ENCODE measurements around the gene ANAPC13. TPM values are rescaled to one million over a fixed set of nuclear protein-coding genes. Genes with fewer than 3 reads are reported as not detected.

Gene ANAPC13
- polyA plus RNA-seq, 1 donor from 2014 or later: 178 TPM

DNA sequence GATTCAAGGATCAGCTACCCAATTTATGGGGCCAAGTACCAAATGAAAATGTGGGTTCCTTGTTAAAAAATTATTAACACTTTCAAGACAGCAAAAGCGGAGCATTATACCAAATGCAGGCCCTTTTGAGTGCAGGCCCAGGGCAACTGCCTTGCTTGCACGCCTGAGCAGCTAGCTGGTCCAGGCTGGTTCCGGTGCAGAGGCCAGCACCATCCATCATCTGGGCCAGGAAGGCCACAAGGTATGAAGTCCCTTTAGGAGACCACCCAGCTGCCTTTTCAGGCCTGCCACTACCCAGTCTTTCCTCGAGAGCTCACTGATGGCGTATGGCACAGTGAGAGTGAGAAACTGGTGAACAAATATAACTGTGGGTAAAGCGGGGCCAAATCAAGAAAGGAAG, 13.0 kb downstream of the ANAPC13 start:
- Histone ChIP-seq H3K4me2 (ENCODE audit: low read length) (no peak overlapping the region), H3K4me3 (ENCODE audit: low read length) (no peak overlapping the region), H3K9me3 (ENCODE audit: low read length) (no peaks in the 10 kb centered on the region), H3F3A (ENCODE audit: insufficient read depth, low read length, poor library complexity, severe bottlenecking) (no peaks in the 10 kb centered on the region), H3K36me3 (ENCODE audit: insufficient read depth, low read length) (no peaks in the 10 kb centered on the region), H3K9me2 (ENCODE audit: insufficient read depth, low read length) (no peaks in the 10 kb centered on the region), H3K9ac (ENCODE audit: low read length) (no peak overlapping the region), H3K27ac (ENCODE audit: low read length) (no peak overlapping the region), H3K79me2 (replicated peaks; ENCODE audit: insufficient read depth, low read length) (no peaks in the 10 kb centered on the region), H3K27me3 (ENCODE audit: insufficient read depth, low read depth, low read length) (no peaks in the 10 kb centered on the region), H4K20me1 (ENCODE audit: insufficient read depth) (no peaks in the 10 kb centered on the region), H2AFZ (ENCODE audit: low read depth, low read length) (no peak overlapping the region)
- TF ChIP-seq, protein P1, sequence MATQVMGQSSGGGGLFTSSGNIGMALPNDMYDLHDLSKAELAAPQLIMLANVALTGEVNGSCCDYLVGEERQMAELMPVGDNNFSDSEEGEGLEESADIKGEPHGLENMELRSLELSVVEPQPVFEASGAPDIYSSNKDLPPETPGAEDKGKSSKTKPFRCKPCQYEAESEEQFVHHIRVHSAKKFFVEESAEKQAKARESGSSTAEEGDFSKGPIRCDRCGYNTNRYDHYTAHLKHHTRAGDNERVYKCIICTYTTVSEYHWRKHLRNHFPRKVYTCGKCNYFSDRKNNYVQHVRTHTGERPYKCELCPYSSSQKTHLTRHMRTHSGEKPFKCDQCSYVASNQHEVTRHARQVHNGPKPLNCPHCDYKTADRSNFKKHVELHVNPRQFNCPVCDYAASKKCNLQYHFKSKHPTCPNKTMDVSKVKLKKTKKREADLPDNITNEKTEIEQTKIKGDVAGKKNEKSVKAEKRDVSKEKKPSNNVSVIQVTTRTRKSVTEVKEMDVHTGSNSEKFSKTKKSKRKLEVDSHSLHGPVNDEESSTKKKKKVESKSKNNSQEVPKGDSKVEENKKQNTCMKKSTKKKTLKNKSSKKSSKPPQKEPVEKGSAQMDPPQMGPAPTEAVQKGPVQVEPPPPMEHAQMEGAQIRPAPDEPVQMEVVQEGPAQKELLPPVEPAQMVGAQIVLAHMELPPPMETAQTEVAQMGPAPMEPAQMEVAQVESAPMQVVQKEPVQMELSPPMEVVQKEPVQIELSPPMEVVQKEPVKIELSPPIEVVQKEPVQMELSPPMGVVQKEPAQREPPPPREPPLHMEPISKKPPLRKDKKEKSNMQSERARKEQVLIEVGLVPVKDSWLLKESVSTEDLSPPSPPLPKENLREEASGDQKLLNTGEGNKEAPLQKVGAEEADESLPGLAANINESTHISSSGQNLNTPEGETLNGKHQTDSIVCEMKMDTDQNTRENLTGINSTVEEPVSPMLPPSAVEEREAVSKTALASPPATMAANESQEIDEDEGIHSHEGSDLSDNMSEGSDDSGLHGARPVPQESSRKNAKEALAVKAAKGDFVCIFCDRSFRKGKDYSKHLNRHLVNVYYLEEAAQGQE (IDR thresholded peaks at IDR 0.05; ENCODE audit: borderline replicate concordance): no peak
- TF ChIP-seq EZH2 (IDR thresholded peaks at IDR 0.05; ENCODE audit: borderline replicate concordance, insufficient read depth, low read length, poor library complexity, severe bottlenecking): no peak
- TF ChIP-seq, protein P2, sequence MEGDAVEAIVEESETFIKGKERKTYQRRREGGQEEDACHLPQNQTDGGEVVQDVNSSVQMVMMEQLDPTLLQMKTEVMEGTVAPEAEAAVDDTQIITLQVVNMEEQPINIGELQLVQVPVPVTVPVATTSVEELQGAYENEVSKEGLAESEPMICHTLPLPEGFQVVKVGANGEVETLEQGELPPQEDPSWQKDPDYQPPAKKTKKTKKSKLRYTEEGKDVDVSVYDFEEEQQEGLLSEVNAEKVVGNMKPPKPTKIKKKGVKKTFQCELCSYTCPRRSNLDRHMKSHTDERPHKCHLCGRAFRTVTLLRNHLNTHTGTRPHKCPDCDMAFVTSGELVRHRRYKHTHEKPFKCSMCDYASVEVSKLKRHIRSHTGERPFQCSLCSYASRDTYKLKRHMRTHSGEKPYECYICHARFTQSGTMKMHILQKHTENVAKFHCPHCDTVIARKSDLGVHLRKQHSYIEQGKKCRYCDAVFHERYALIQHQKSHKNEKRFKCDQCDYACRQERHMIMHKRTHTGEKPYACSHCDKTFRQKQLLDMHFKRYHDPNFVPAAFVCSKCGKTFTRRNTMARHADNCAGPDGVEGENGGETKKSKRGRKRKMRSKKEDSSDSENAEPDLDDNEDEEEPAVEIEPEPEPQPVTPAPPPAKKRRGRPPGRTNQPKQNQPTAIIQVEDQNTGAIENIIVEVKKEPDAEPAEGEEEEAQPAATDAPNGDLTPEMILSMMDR (IDR thresholded peaks at IDR 0.05; ENCODE audit: poor library complexity, severe bottlenecking): no peak
- TF ChIP-seq EP300 (conservative IDR thresholded peaks at IDR 0.05; ENCODE audit: poor library complexity, severe bottlenecking): no peak
- no peak for TF ChIP-seq SMC3 (conservative IDR thresholded peaks at IDR 0.05; ENCODE audit: poor library complexity)
- no peak for TF ChIP-seq MXI1 (conservative IDR thresholded peaks at IDR 0.05; ENCODE audit: poor library complexity, severe bottlenecking)
- TF ChIP-seq TAF1 (IDR thresholded peaks at IDR 0.05; ENCODE audit: low read depth): no peak
- TF ChIP-seq RAD21 (conservative IDR thresholded peaks at IDR 0.05): no peak
- no peak for TF ChIP-seq POLR2AphosphoS5 (IDR thresholded peaks at IDR 0.05)

DNA sequence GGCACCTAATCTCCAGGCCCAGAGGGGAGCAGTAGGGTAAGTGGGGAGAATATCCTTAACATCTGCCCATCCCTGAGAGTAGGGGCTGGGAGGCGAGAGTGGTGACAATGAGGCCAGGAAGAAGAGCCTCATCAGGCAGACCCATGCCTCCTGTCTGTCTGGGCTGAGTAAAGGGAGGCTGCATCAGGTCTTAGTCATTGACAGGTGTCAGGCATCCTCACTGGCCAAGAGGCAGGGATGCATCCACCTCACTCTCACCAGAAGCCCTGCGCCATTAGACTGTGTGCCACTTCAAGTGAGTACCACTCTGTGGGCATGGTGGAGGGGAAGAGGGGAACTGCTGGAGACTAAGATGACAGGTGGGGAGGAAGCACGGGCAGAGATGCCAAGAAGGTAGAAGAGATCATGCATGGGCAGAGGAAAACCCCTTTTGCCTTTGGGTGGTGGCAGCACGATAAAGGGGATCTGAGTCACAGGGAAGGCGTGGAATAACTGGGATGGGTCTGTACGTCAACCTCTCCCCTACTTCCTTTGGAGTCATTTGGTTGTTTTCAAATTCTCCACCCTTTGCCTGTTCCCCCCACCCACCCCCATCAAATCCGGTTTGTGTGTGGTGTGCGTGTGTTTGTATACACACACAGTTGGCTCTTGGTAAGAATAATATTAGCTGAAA, 14.1 kb downstream of the ANAPC13 start:
- Histone ChIP-seq H3K27ac (ENCODE audit: low read length) (no peak overlapping the region), H3K9me2 (ENCODE audit: insufficient read depth, low read length) (no peaks in the 10 kb centered on the region), H2AFZ (ENCODE audit: low read depth, low read length) (no peak overlapping the region), H3K9me3 (ENCODE audit: low read length) (no peaks in the 10 kb centered on the region), H3F3A (ENCODE audit: insufficient read depth, low read length, poor library complexity, severe bottlenecking) (no peaks in the 10 kb centered on the region), H4K20me1 (ENCODE audit: insufficient read depth) (no peaks in the 10 kb centered on the region), H3K4me2 (ENCODE audit: low read length) (no peak overlapping the region), H3K9ac (ENCODE audit: low read length) (no peak overlapping the region), H3K36me3 (ENCODE audit: insufficient read depth, low read length) (no peaks in the 10 kb centered on the region), H3K79me2 (replicated peaks; ENCODE audit: insufficient read depth, low read length) (no peaks in the 10 kb centered on the region), H3K4me3 (ENCODE audit: low read length) (no peak overlapping the region), H3K27me3 (ENCODE audit: insufficient read depth, low read depth, low read length) (no peaks in the 10 kb centered on the region)
- TF ChIP-seq MXI1 (conservative IDR thresholded peaks at IDR 0.05; ENCODE audit: poor library complexity, severe bottlenecking) (no peak), SMC3 (conservative IDR thresholded peaks at IDR 0.05; ENCODE audit: poor library complexity) (no peak), EP300 (conservative IDR thresholded peaks at IDR 0.05; ENCODE audit: poor library complexity, severe bottlenecking) (no peak), EZH2 (IDR thresholded peaks at IDR 0.05; ENCODE audit: borderline replicate concordance, insufficient read depth, low read length, poor library complexity, severe bottlenecking) (no peak), TAF1 (IDR thresholded peaks at IDR 0.05; ENCODE audit: low read depth) (no peak), POLR2AphosphoS5 (IDR thresholded peaks at IDR 0.05) (no peak)
- TF ChIP-seq, protein P2 (IDR thresholded peaks at IDR 0.05; ENCODE audit: poor library complexity, severe bottlenecking): no peak
- TF ChIP-seq, protein P1 (IDR thresholded peaks at IDR 0.05; ENCODE audit: borderline replicate concordance): no peak

All from neural cell (in vitro differentiated cells).